ENCODE results near the gene TRAF5. TPM values are rescaled to one million over a fixed set of nuclear protein-coding genes. Genes with fewer than 3 reads are reported as not detected.

The TRAF5 gene
- total RNA-seq, 1 experiment from 2014 or later, result 22.2 TPM

DNA sequence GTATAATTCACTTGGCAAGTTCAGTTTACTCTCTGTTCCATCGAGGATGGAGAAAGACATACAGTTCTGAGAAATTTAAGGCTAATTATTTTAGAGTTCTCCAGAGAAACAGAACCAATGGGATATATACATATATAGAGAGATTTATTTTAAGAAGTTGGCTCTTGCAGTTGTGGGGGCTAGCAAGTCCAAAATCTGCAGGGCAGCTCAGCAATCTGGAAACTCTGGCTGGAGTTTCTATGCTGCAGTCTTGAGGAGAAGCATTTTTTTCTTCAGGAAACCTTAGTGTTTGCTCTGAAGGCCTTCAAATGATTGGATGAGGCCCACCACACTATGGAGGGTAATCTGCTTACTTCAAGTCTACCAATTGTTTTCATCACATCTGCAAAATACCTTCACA, 34.6 kb downstream of the TRAF5 start (continued):
- TF ChIP-seq, protein P1, sequence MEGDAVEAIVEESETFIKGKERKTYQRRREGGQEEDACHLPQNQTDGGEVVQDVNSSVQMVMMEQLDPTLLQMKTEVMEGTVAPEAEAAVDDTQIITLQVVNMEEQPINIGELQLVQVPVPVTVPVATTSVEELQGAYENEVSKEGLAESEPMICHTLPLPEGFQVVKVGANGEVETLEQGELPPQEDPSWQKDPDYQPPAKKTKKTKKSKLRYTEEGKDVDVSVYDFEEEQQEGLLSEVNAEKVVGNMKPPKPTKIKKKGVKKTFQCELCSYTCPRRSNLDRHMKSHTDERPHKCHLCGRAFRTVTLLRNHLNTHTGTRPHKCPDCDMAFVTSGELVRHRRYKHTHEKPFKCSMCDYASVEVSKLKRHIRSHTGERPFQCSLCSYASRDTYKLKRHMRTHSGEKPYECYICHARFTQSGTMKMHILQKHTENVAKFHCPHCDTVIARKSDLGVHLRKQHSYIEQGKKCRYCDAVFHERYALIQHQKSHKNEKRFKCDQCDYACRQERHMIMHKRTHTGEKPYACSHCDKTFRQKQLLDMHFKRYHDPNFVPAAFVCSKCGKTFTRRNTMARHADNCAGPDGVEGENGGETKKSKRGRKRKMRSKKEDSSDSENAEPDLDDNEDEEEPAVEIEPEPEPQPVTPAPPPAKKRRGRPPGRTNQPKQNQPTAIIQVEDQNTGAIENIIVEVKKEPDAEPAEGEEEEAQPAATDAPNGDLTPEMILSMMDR (IDR thresholded peaks at IDR 0.05), result no peak
- TF ChIP-seq TCF7 (CRISPR knock-in tag; IDR thresholded peaks at IDR 0.05; ENCODE audit: low read depth) (no peak), ERG (CRISPR knock-in tag; IDR thresholded peaks at IDR 0.05) (no peak)

DNA sequence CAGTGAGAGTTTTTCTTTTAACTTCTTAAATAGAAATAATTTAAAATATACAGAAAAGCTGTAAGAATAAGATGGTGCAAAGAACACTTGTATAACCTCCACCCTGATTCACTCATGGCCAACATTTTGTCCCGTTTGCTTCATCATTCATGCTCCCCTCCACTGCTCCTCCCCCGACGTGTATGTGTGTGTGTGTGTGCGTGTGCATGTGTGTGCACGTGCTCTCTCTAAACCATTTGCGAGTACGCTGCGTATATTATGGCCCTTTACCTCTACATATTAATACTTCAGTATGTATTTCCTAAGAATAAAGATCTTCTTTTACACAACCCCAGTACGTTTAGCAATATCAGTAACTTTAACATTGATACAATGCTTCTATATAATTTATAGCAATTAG, 43.0 kb downstream of the TRAF5 start:
- CTCF ChIA-PET, result no interaction called here

DNA sequence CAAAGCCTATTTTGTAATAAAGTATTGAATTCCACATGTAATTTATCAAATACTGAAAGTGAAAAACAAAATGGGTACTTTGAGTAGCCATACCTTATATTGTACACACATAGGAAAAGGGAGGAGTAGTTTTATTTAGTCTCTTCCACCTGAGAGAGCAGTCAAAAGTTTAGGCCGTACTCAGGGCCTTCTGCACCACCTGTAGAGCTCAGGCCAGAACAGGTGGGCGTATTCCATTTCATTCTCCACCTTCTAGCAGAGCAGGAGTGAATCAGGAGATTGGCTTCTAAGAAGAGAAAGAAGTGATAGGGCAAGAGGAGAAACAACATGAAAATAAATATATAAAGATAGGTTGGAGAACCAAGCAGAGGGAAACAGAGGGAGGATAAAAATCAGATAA, 44.0 kb downstream of the TRAF5 start:
- POLR2A ChIA-PET, result no interaction called here
- peaks cover 11% of the 10 kb centered on the region for H3K36me3 Mint-ChIP-seq
- H3K9me3 Mint-ChIP-seq, result no peaks in the 10 kb centered on the region
- TF ChIP-seq, protein P2, sequence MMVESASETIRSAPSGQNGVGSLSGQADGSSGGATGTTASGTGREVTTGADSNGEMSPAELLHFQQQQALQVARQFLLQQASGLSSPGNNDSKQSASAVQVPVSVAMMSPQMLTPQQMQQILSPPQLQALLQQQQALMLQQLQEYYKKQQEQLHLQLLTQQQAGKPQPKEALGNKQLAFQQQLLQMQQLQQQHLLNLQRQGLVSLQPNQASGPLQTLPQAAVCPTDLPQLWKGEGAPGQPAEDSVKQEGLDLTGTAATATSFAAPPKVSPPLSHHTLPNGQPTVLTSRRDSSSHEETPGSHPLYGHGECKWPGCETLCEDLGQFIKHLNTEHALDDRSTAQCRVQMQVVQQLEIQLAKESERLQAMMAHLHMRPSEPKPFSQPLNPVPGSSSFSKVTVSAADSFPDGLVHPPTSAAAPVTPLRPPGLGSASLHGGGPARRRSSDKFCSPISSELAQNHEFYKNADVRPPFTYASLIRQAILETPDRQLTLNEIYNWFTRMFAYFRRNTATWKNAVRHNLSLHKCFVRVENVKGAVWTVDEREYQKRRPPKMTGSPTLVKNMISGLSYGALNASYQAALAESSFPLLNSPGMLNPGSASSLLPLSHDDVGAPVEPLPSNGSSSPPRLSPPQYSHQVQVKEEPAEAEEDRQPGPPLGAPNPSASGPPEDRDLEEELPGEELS (CRISPR knock-in tag; IDR thresholded peaks at IDR 0.05), result no peak
- TF ChIP-seq ZNF263 (CRISPR knock-in tag; IDR thresholded peaks at IDR 0.05; ENCODE audit: low read depth) (no peak), EMX1 (CRISPR knock-in tag; IDR thresholded peaks at IDR 0.05) (no peak), ZNF396 (CRISPR knock-in tag; IDR thresholded peaks at IDR 0.05; ENCODE audit: borderline replicate concordance) (no peak), KAT7 (CRISPR knock-in tag; IDR thresholded peaks at IDR 0.05; ENCODE audit: borderline replicate concordance) (no peak), CDX4 (CRISPR knock-in tag; IDR thresholded peaks at IDR 0.05; ENCODE audit: borderline replicate concordance) (no peak)
- TF ChIP-seq, protein P3, sequence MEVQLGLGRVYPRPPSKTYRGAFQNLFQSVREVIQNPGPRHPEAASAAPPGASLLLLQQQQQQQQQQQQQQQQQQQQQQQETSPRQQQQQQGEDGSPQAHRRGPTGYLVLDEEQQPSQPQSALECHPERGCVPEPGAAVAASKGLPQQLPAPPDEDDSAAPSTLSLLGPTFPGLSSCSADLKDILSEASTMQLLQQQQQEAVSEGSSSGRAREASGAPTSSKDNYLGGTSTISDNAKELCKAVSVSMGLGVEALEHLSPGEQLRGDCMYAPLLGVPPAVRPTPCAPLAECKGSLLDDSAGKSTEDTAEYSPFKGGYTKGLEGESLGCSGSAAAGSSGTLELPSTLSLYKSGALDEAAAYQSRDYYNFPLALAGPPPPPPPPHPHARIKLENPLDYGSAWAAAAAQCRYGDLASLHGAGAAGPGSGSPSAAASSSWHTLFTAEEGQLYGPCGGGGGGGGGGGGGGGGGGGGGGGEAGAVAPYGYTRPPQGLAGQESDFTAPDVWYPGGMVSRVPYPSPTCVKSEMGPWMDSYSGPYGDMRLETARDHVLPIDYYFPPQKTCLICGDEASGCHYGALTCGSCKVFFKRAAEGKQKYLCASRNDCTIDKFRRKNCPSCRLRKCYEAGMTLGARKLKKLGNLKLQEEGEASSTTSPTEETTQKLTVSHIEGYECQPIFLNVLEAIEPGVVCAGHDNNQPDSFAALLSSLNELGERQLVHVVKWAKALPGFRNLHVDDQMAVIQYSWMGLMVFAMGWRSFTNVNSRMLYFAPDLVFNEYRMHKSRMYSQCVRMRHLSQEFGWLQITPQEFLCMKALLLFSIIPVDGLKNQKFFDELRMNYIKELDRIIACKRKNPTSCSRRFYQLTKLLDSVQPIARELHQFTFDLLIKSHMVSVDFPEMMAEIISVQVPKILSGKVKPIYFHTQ (CRISPR knock-in tag; IDR thresholded peaks at IDR 0.05), result no peak
- TF ChIP-seq, protein P4, sequence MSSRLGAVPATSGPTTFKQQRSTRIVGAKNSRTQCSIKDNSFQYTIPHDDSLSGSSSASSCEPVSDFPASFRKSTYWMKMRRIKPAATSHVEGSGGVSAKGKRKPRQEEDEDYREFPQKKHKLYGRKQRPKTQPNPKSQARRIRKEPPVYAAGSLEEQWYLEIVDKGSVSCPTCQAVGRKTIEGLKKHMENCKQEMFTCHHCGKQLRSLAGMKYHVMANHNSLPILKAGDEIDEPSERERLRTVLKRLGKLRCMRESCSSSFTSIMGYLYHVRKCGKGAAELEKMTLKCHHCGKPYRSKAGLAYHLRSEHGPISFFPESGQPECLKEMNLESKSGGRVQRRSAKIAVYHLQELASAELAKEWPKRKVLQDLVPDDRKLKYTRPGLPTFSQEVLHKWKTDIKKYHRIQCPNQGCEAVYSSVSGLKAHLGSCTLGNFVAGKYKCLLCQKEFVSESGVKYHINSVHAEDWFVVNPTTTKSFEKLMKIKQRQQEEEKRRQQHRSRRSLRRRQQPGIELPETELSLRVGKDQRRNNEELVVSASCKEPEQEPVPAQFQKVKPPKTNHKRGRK (CRISPR knock-in tag; IDR thresholded peaks at IDR 0.05; ENCODE audit: borderline replicate concordance), result no peak
- TF ChIP-seq, protein P5, sequence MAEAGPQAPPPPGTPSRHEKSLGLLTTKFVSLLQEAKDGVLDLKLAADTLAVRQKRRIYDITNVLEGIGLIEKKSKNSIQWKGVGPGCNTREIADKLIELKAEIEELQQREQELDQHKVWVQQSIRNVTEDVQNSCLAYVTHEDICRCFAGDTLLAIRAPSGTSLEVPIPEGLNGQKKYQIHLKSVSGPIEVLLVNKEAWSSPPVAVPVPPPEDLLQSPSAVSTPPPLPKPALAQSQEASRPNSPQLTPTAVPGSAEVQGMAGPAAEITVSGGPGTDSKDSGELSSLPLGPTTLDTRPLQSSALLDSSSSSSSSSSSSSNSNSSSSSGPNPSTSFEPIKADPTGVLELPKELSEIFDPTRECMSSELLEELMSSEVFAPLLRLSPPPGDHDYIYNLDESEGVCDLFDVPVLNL (CRISPR knock-in tag; IDR thresholded peaks at IDR 0.05; ENCODE audit: borderline replicate concordance, low read depth), result no peak
- CTCF ChIA-PET, result no interaction called here
- ATAC-seq, result no peak
- H3K27ac Mint-ChIP-seq, result no peak overlapping the region
- H3K4me1 Mint-ChIP-seq, result peaks cover 14% of the 10 kb centered on the region
- no peak overlapping the region for H3K4me3 Mint-ChIP-seq
- no peaks in the 10 kb centered on the region for H3K27me3 Mint-ChIP-seq (ENCODE audit: low read depth)
- no peak for DNase-seq (ENCODE audit: low spot score)

More for the DNA sequence above, 43.0 kb downstream of the TRAF5 start:
- DNase-seq (ENCODE audit: low spot score) (no peak), ATAC-seq (no peak)
- Mint-ChIP-seq H3K27ac (no peak overlapping the region), H3K4me3 (no peak overlapping the region), H3K27me3 (ENCODE audit: low read depth) (no peaks in the 10 kb centered on the region), H3K4me1 (peaks cover 4% of the 10 kb centered on the region), H3K36me3 (peaks cover 10% of the 10 kb centered on the region), H3K9me3 (no peaks in the 10 kb centered on the region)
- TF ChIP-seq EMX1 (CRISPR knock-in tag; IDR thresholded peaks at IDR 0.05), result no peak
- TF ChIP-seq PRRX2 (CRISPR knock-in tag; IDR thresholded peaks at IDR 0.05), result no peak
- no peak for TF ChIP-seq ZSCAN18 (CRISPR knock-in tag; IDR thresholded peaks at IDR 0.05)
- TF ChIP-seq, protein P6, sequence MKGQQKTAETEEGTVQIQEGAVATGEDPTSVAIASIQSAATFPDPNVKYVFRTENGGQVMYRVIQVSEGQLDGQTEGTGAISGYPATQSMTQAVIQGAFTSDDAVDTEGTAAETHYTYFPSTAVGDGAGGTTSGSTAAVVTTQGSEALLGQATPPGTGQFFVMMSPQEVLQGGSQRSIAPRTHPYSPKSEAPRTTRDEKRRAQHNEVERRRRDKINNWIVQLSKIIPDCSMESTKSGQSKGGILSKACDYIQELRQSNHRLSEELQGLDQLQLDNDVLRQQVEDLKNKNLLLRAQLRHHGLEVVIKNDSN (CRISPR knock-in tag; IDR thresholded peaks at IDR 0.05), result no peak
- POLR2A ChIA-PET, result no interaction called here
